Fibroblast of lung (primary cell): ENCODE results near the gene NLRP1.

Source experiments
- CTCF ChIP-seq, 2 donors: IDR thresholded peaks in 1 of 2; conservative IDR thresholded peaks in 1 of 2; 1 replicate in 1 of 2; 2 replicates in 1 of 2; pipeline ENCODE4 v1.5.1; 2011 to 2012; ENCODE audit warnings: low read length in 2 of 2, control low read depth in 1 of 2, inconsistent platforms in 1 of 2, low read depth in 1 of 2, mild to moderate bottlenecking in 1 of 2
- EZH2 ChIP-seq: IDR thresholded peaks from 2 replicates; pipeline ENCODE4 v1.5.1; 2012; ENCODE audit warnings: low read length, control low read depth, mild to moderate bottlenecking; ENCODE audit errors: missing control alignments

- TF ChIP-seq CTCF (conservative IDR thresholded peaks at IDR 0.05 in 1 of 2, IDR thresholded peaks at IDR 0.05 in 1 of 2; ENCODE audit: low read depth in 1 of 2, low read length in 2 of 2), result no peak
- no peak for TF ChIP-seq EZH2
These were observed 82.6 kb downstream of the NLRP1 start for GRCh38 chr17:5501685-5502084.
